GM12872 (cell line): Measurements from ENCODE around the gene PXYLP1.

Source experiments
- TF ChIP-seq, protein P1 (sequence below): IDR thresholded peaks from 3 replicates; pipeline ENCODE4 v1.5.1; 2011; ENCODE audit warnings: low read depth, mild to moderate bottlenecking, low read length, moderate library complexity; ENCODE audit not compliant: insufficient read depth

Gene PXYLP1

DNA sequence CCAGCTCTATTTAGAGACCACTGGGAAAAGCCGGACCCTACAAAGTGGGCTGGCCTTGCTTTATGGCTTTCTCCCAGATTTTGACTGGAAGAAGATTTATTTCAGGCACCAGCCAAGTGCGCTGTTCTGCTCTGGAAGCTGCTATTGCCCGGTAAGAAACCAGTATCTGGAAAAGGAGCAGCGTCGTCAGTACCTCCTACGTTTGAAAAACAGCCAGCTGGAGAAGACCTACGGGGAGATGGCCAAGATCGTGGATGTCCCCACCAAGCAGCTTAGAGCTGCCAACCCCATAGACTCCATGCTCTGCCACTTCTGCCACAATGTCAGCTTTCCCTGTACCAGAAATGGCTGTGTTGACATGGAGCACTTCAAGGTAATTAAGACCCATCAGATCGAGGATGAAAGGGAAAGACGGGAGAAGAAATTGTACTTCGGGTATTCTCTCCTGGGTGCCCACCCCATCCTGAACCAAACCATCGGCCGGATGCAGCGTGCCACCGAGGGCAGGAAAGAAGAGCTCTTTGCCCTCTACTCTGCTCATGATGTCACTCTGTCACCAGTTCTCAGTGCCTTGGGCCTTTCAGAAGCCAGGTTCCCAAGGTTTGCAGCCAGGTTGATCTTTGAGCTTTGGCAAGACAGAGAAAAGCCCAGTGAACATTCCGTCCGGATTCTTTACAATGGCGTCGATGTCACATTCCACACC lies 60.9 kb downstream of the PXYLP1 start:
- TF ChIP-seq, protein P1, sequence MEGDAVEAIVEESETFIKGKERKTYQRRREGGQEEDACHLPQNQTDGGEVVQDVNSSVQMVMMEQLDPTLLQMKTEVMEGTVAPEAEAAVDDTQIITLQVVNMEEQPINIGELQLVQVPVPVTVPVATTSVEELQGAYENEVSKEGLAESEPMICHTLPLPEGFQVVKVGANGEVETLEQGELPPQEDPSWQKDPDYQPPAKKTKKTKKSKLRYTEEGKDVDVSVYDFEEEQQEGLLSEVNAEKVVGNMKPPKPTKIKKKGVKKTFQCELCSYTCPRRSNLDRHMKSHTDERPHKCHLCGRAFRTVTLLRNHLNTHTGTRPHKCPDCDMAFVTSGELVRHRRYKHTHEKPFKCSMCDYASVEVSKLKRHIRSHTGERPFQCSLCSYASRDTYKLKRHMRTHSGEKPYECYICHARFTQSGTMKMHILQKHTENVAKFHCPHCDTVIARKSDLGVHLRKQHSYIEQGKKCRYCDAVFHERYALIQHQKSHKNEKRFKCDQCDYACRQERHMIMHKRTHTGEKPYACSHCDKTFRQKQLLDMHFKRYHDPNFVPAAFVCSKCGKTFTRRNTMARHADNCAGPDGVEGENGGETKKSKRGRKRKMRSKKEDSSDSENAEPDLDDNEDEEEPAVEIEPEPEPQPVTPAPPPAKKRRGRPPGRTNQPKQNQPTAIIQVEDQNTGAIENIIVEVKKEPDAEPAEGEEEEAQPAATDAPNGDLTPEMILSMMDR, result no peak

DNA sequence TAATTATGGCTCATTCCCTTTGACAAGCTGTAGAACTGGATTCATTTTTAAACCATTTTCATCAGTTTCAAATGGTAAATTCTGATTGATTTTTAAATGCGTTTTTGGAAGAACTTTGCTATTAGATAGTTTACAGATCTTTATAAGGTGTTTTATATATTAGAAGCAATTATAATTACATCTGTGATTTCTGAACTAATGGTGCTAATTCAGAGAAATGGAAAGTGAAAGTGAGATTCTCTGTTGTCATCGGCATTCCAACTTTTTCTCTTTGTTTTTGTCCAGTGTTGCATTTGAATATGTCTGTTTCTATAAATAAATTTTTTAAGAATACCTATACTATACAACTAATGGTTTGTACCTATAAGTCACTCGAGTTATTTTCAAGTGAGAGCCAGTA lies 62.7 kb downstream of the PXYLP1 start:
- TF ChIP-seq, protein P1, result no peak

DNA sequence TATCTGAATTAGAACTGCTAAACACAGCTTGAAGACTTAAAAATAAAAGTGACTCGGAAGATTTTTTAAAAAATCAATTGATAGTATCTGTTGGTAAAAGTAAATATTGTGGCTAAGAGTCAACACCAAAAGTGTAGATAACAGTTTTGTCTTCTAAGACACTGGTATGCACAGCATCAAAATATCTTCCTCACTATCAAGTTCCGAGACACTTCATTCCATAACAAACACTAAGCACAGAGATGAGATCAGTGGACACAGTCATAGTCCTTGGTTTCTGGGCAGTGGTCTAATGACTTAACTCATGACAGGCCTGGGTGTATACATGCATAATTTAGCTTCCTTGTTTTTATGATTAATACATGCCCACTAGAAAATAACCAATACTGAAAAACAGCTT lies 63.2 kb downstream of the PXYLP1 start:
- TF ChIP-seq, protein P1, result no peak

DNA sequence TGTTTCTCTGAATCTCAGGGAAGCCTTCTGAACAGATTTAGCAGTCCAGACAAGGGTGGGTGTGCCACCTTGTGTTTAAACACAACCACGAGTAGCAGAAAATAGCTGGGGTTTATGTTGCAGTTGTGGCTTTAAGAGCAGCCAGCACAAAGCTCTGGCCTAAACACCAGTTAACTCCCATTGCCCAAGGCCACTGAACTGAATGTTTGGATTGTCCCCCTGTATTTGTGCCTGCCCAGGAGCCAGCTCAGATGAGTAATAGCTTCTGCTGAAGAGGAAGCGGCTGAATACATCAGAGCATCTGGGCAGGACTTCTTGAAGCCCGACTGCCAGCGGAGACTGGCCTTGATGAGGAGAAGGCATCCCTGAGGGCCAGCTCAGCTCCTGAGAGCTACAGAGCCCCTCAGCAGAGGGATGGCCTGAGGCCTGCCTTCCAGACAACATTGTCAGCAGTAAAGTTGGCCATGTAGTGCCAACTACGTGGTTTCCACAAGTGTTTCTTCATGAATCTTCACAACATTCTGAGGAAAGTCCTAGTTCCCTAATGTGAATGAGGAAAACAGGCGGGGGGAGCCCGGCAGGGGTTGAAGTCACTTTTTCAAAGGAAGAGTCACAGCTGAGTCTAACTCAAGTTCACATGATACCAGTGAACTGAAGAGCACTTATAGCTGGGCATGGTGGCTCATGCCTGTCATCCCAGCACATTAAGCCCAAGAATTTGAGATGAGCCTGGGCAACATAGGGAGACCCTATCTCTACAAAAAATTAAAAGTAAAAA lies 70.9 kb downstream of the PXYLP1 start:
- TF ChIP-seq, protein P1, result no peak

DNA sequence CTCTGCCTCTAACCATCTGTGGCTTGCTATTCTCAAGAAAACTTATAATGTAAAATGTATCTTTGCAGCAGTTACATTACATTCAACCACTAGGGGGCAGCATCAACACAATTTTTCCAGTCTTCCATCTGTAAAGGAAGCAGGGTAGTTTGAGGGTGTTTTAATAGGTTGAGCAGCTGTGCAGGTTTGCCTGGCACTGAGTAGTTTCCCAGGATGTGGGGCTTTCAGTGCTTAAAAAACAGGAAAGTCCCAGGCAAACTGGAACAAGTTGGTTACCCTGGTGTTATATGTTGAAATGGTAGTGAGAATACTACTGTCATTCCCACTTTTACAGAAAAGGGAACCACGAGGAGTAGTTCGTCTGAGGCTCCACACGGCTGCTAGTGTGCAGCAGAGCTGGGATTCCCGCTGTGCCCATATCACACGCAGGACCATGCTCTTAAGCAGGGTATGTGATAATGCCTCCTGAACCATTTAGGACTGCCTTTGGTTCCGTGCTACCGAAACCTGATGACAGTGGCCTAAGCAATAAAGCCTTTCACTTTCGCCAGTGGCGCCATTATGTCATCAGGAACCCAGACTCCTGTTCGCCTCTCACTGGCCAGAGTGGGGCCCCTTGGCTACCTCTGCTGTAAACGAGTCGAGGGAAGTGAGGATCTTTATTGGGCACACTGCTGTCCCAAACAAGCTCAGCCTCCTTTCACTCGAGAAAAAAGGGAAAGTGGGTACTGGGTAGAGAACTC lies 72.0 kb downstream of the PXYLP1 start:
- TF ChIP-seq, protein P1, result peak; percentile 59; the same call in 2 of the 3 replicates

DNA sequence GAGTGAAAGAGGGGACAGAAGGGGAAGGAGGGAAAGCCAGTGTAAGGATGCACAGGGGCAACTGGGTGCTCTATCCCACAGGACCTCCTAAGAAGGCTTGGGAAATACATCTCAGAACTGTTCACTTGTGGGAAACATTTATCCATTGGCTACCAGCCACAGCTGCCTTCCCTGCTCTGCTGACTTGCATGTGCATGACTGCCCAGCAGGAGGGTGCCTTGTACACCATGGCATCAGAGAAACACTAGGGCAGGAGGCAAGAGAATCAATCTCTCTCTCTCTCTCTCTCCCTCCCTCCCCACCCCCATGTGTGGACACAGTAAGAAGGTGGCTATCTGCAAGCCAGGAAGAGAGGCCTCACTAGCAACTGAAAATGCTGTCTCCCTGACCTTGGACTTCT lies 73.8 kb downstream of the PXYLP1 start:
- TF ChIP-seq, protein P1, result peak; percentile 19; the same call in 1 of the 3 replicates

DNA sequence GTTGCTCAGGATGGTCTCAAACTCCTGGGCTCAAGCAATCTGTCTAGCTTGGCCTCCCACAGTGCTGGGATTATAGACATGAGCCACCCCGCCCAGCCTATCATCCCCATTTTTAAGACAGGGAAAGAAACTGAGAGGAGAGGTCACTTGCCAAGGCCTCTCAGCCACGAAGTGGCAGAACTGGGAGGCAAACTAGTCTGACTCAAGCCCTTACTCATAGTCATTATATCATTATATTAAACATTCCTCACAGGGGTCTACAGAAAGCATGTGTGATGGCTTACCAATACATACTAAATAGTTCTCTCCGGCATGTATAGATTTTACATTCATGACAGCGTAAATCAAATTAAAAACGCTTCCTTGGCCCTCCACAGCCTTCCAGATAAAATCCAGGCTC lies 74.7 kb downstream of the PXYLP1 start:
- TF ChIP-seq, protein P1, result no peak
